GM19023 (cell line): ENCODE measurements around the gene SLC25A1.
"Not testable (repeated sequence)": the region's sequence is repeated elsewhere in the genome, so short reads cannot be mapped to it uniquely, and the experiment has no call there.

Source experiments
- ATAC-seq: cut with Tn5 transposase; IDR thresholded peaks from one replicate; pipeline ENCODE4 v1.9.1; 2021; ENCODE audit warnings: mild to moderate bottlenecking, moderate library complexity; ENCODE audit not compliant: unreplicated experiment

SLC25A1 gene

DNA sequence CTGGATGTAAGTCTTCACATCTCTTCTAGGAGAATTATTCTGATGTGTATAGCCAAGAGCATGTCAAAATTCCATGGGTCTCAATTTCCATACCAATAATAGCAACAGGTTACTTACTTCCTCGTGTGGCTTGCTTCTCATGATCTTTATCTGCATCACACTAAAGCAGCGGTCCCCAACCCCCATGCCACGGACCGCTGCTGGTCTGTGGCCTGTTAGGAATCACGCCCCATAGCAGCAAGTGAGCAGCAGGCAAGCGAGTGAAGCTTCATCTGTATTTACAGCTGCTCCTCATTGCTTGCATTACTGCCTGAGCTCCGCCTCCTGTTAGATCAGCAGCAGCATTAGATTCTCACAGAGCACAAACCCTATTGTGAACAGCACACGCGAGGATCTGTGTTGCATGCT, 28.9 kb upstream of the SLC25A1 start:
- no peak for ATAC-seq

- ATAC-seq = no peak
Measured at GRCh38 chr22:19206287-19206686, 27.8 kb upstream of the SLC25A1 start.

- ATAC-seq = no peak
Measured at GRCh38 chr22:19204640-19205039, 26.1 kb upstream of the SLC25A1 start.

GRCh38 chr22:19203834-19204233, 25.3 kb upstream of the SLC25A1 start:
- no peak for ATAC-seq

DNA sequence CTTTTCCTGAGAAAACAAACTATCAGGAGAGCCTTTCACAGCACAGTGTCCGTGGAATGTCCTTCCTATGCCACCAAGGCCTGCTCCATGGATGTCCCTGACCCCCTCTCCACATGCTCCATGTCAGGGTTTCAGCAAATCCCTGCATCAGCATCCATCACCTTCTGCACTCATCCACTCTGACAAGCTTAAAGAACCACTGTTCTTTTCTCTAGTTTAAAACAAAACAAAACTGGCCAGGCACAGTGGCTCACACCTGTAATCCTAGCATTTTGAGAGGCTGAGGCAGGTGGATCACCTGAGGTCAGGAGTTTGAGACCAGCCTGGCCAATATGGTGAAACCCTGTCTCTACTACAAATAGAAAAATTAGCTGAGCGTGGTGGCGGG, 24.3 kb upstream of the SLC25A1 start:
- not testable (repeated sequence) for ATAC-seq

- ATAC-seq = no peak
Measured at GRCh38 chr22:19201869-19202798, 23.6 kb upstream of the SLC25A1 start.

DNA sequence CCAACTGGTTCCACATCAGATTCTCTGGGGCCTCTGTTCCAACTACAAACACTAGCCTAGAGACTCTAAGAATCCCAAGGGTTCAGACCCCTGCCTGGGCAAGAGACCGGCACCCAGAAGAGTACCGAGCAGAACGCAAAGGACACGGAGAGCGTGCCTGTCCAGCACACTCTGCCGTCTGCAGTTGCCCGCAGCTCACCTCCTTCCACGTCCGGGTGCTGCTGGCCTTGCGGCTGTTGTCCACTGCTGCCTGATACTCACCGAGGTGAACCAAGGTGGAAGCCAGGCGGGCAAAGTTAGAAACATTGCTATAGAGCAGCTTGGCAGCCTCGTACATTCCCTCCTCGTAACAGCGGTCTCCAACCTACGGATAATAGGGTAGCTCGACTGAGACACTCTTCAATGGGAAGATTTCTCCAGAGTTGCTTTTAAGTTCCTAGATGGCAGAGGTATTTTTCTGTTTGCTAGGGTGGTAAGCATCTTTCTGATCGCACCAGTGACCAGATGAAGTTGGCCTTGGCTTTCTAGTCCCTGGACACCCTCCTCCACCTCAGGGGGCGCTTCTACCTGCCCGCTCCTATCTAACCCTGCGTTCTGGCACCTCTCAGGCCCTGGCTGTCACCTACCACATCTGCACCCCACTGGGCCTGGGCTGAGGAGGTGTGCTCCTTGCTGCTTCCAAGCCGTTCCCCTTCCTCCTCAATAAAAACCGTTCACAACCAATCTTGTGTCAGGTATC, 22.8 kb upstream of the SLC25A1 start:
- ATAC-seq = no peak

- no peak for ATAC-seq
Measured at GRCh38 chr22:19199479-19199878, 20.9 kb upstream of the SLC25A1 start.

- ATAC-seq = no peak
Measured at GRCh38 chr22:19197997-19198865, 19.7 kb upstream of the SLC25A1 start.

DNA sequence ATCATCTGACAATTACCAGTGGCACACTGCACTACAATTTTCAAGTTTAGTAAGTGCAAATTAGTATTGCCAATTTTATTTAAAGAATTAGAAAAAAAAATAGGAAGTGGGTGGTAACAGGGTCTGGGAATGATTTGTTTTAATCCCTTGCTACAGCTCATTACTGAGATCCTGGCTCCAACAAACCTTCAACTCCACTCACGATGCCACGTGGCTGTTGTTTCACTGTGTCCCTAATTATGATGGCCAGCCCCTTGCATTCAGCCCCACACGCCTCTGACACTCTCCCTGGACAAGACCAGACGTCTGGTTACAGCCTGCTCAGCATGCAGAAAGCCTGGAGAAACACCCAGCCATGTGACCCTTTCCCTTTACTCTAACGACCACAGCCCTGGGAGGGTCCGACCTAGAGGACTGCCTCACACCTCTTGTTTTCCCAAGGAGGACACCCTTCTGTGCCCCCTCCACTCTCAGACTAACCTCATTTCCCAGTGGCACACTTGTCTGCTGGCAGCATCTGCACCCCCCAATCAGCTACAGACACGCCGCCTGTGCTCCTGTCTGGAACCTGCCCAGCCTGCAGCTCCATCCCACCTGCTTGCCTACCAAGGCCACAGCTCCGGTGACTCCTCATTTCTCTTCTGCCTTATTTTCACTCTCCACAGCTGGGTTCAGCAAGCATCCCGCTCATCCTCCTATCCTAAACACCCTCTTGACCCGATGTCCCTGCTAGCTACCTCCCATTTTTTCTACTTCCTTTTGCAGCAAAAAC, 18.5 kb upstream of the SLC25A1 start:
- no peak for ATAC-seq

GRCh38 chr22:19195796-19196731, 17.5 kb upstream of the SLC25A1 start:
- ATAC-seq = no peak

DNA sequence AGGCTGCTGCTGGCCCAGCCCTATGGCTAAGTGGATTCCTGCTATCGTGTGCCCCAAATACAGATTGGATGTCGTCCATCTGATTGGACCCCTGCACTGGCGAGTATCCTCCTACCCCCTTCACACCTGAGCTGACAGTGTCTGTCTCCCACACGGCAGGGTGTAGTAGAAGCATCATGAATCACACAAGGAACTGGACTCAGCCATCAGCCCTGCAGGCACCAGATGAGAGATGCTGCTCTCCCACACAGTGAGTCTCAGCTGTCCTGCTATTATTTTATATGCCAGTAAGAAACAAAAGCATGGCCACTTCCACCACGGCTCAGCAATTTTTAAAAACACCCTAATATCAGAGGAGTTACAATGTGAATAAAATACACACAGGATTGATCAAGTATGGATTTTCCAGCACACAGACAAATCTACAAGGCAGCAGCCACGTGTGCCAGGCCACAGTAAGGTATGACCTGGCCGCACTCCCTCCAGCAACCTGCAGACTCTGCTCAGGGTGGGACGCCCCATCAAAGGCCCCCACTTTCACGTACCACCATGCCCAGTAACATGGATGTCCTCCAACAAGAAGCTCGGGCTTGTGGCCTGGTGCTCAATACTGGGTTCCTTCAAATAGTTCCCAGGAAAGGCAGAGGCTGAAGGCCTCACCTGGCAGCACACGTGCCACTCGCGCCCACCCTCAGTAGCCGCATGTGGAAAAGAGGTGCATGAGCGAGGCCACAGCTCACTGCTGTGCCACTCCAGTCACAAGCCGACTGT, 16.4 kb upstream of the SLC25A1 start:
- no peak for ATAC-seq

DNA sequence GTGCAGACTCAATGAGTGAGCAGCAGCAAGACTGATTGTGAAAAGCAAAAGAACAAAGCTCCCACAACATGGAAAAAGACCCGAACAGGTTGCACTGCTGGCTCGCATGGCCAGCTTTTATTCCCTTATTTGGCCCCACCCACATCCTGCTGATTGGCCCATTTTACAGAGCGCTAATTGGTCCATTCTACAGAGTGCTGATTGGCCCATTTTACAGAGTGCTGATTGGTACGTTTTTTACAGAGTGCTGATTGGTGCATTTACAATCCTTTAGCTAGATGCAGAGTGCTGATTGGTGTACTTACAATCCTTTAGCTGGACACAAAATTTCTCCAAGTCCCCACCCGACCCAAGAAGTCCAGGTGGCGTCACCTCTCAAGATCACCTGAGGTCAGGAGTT, 15.3 kb upstream of the SLC25A1 start:
- no peak for ATAC-seq

DNA sequence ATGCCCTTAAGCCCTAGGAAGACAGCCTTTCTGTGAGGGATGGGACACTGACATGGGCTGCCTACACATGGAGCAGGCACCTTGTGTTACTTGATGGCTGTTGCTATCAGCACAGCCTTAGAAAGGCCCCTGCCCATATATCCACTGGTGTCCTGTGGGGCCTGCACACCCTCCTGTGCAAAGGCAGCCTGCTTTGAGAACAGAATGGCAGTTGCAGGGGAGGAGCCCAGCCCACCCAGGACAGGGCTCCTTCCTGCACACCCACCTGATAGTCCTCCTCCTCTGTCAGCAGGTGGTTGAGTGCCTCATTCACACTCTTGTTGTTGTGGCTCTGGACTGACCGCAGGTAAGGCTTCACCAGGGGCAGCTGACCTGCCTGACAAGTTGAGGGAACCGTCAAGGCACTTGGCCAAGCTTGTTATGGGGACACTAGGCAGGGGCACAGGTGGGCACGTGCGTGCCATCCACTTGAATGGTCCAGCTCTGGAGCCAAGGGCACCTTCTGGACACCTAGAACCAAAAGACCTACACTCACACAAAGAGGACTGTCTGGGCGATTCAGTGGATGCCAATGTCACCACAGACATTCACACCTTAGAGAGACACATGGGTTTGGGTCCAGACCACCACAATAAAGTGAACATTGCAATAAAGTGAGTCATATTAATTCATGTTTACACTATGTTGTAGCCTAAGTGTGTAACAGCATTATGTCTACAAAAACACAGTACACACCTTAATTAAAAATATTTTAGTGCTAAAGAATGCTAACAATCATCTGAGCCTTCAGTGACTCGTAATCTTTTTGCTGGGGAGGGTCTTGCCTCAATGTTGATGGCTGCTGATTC, 9.4 kb upstream of the SLC25A1 start:
- ATAC-seq = no peak

DNA sequence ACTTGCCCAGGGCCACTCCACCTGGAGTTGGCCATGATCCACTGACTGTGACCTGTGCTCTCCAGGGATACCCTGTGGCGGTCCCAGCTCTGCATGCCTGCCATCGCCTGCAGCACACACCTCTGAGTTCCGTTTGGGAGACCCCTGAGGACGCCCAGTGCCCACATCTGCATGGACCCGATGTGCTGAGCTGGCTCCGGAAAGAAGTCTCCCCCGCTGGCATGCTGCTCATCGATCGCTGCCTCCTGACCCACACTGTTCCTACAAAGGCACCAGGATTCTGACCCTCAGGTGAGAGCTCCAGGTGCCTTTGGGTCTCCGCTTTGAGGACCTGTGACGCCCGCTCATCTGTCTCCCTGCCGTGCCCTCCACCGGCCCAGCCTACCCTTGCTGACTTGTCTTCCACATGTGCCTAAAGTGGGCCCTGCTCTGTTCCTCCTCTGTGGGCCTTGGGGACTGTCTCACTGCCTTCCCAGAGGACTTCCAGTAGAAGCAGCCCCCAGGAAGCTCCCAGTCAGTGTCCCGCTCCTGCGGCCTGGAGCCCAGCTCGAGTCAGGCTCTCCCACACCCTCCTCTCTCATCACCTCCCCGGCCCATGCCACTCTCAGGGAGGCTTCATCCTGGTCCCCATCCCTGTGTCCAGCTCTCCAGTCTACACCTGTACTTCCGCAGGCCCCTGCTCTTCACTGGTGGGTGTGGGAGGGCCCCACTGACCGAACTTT, 5.9 kb upstream of the SLC25A1 start:
- ATAC-seq = no peak

- ATAC-seq = no peak
Measured at GRCh38 chr22:19183216-19183615, 4.7 kb upstream of the SLC25A1 start.
